Activated CD8-positive, alpha-beta memory T cell treated with anti-CD3 and anti-CD28 coated beads, Interleukin-2, amount 10 ng/mL, durations not matched to agents 7 days and 5 days (primary cell): ENCODE measurements around the gene TSC22D3. TPM values are rescaled to one million over a fixed set of nuclear protein-coding genes. Genes with fewer than 3 reads are reported as not detected.
"Not testable (repeated sequence)": the region's sequence is repeated elsewhere in the genome, so short reads cannot be mapped to it uniquely, and the experiment has no call there.

Source experiments
- ATAC-seq: fragments of 150-1000 bp; cut with Tn5 transposase; one replicate; pipeline ENCODE4 v1.10.0; 2021; ENCODE audit warnings: moderate library complexity
- CTCF ChIA-PET: fragments of 350-600 bp; sonication (Branson Sonifier 250); formaldehyde crosslinking; loops from one replicate; lab custom pipeline; 2021; ENCODE audit warnings: antibody characterized with exemption; lab: Charles Lee
- DNase-seq: peaks from one replicate; pipeline ENCODE4 v3.0.0-alpha.2; 2020
- H3K27ac Mint-ChIP-seq: one replicate; pipeline ENCODE4 v1.8.0; 2021; ENCODE audit warnings: mild to moderate bottlenecking, mixed read lengths
- H3K27me3 Mint-ChIP-seq: one replicate; pipeline ENCODE4 v1.8.0; 2021; ENCODE audit warnings: mixed read lengths
- H3K36me3 Mint-ChIP-seq: one replicate; pipeline ENCODE4 v1.8.0; 2021; ENCODE audit warnings: mild to moderate bottlenecking, mixed read lengths
- H3K4me1 Mint-ChIP-seq: one replicate; pipeline ENCODE4 v1.8.0; 2021; ENCODE audit warnings: mixed read lengths
- H3K4me3 Mint-ChIP-seq: one replicate; pipeline ENCODE4 v1.8.0; 2021; ENCODE audit warnings: mild to moderate bottlenecking, moderate library complexity, mixed read lengths
- H3K9me3 Mint-ChIP-seq: one replicate; pipeline ENCODE4 v1.8.0; 2022; ENCODE audit warnings: low read depth, mixed read lengths
- total RNA-seq, 2 experiments: library from RNA; stranded (reverse); gene quantifications; one replicate each; pipeline ENCODE4 v1.2.3, GENCODE V29; 2021

Gene TSC22D3
- total RNA-seq, 2 experiments from 2014 or later, result 37.1 to 57.2 TPM

- CTCF ChIA-PET, result interaction anchor here (5.9 to 11.8 kb wide), 2 partner anchors 41 to 100 kb away, joined by 69 to 261 read pairs; partner anchors contain the start of genes NCBP2L and TSC22D3
- ATAC-seq, result no peak
- no peaks in the 10 kb centered on the region for H3K9me3 Mint-ChIP-seq
- no peaks in the 10 kb centered on the region for H3K36me3 Mint-ChIP-seq
- peak overlapping the region; percentile 92 for H3K27ac Mint-ChIP-seq
- peak overlapping the region; percentile 80 for H3K4me3 Mint-ChIP-seq
- peaks cover 67% of the 10 kb centered on the region for H3K4me1 Mint-ChIP-seq
- DNase-seq, result no peak
- H3K27me3 Mint-ChIP-seq, result no peaks in the 10 kb centered on the region
These were observed 99.6 kb downstream of the TSC22D3 start for GRCh38 chrX:107675823-107676555.

GRCh38 chrX:107675365-107675654 lies 100.3 kb downstream of the TSC22D3 start:
- Mint-ChIP-seq H3K27me3 (no peaks in the 10 kb centered on the region), H3K9me3 (no peaks in the 10 kb centered on the region), H3K27ac (peak overlapping the region; percentile 92), H3K4me1 (peaks cover 66% of the 10 kb centered on the region), H3K4me3 (peak overlapping the region; percentile 80), H3K36me3 (no peaks in the 10 kb centered on the region)
- ATAC-seq (no peak), DNase-seq (no peak)
- CTCF ChIA-PET, result interaction anchor here (5.9 to 11.8 kb wide), 2 partner anchors 41 to 100 kb away, joined by 69 to 261 read pairs; partner anchors contain the start of genes NCBP2L and TSC22D3

- Mint-ChIP-seq H3K27me3 (no peaks in the 10 kb centered on the region), H3K9me3 (no peaks in the 10 kb centered on the region), H3K4me3 (peak overlapping the region; percentile 80), H3K36me3 (no peaks in the 10 kb centered on the region), H3K27ac (peak overlapping the region; percentile 92), H3K4me1 (peaks cover 61% of the 10 kb centered on the region)
- DNase-seq (peak; percentile 54), ATAC-seq (peak; percentile 6)
- CTCF ChIA-PET, result interaction anchor here (2.0 to 11.8 kb wide), 5 partner anchors 15 to 101 kb away, joined by 7 to 261 read pairs (median 27); partner anchors contain the start of genes NCBP2L and TSC22D3
These were observed 100.9 kb downstream of the TSC22D3 start for GRCh38 chrX:107674480-107675364.

GRCh38 chrX:107673933-107674479 lies 101.6 kb downstream of the TSC22D3 start:
- Mint-ChIP-seq H3K4me3 (peak overlapping the region; percentile 80), H3K27me3 (no peaks in the 10 kb centered on the region), H3K27ac (peak overlapping the region; percentile 92), H3K36me3 (no peaks in the 10 kb centered on the region), H3K9me3 (no peaks in the 10 kb centered on the region), H3K4me1 (peaks cover 56% of the 10 kb centered on the region)
- ATAC-seq (peak; percentile 65), DNase-seq (peak; percentile 94)
- CTCF ChIA-PET, result interaction anchor here (1.4 to 11.8 kb wide), 8 partner anchors 14 to 102 kb away, joined by 3 to 261 read pairs (median 10); partner anchors contain the start of genes NCBP2L and TSC22D3

GRCh38 chrX:107673431-107673830 lies 102.2 kb downstream of the TSC22D3 start:
- Mint-ChIP-seq H3K27ac (peak overlapping the region; percentile 92), H3K9me3 (no peaks in the 10 kb centered on the region), H3K36me3 (no peaks in the 10 kb centered on the region), H3K4me3 (peak overlapping the region; percentile 48), H3K27me3 (no peaks in the 10 kb centered on the region), H3K4me1 (peaks cover 50% of the 10 kb centered on the region)
- CTCF ChIA-PET, result interaction anchor here (0.6 to 11.8 kb wide), 15 partner anchors 14 to 105 kb away, joined by 3 to 261 read pairs (median 5); partner anchors contain the start of genes NCBP2L and TSC22D3
- DNase-seq, result no peak
- peak; percentile 10 for ATAC-seq

- Mint-ChIP-seq H3K36me3 (no peaks in the 10 kb centered on the region), H3K9me3 (no peaks in the 10 kb centered on the region), H3K4me3 (peak overlapping the region; percentile 48), H3K27me3 (no peaks in the 10 kb centered on the region), H3K27ac (peak overlapping the region; percentile 92), H3K4me1 (peaks cover 45% of the 10 kb centered on the region)
- peak; percentile 84 for DNase-seq
- CTCF ChIA-PET, result interaction anchor here (0.6 to 11.8 kb wide), 18 partner anchors 13 to 106 kb away, joined by 3 to 261 read pairs (median 4); partner anchors contain the start of genes NCBP2L and TSC22D3
- ATAC-seq, result peak; percentile 41
These were observed 102.6 kb downstream of the TSC22D3 start for GRCh38 chrX:107672955-107673378.

- CTCF ChIA-PET, result interaction anchor here (1.1 to 11.8 kb wide), 3 partner anchors 9 to 104 kb away, joined by 6 to 261 read pairs (median 69); partner anchors contain the start of genes NCBP2L and TSC22D3
- not testable (repeated sequence) for H3K27me3 Mint-ChIP-seq, H3K9me3 Mint-ChIP-seq, H3K4me3 Mint-ChIP-seq, ATAC-seq, H3K27ac Mint-ChIP-seq, H3K36me3 Mint-ChIP-seq, DNase-seq
- H3K4me1 Mint-ChIP-seq, result peaks cover 35% of the 10 kb centered on the region
These were observed 104.3 kb downstream of the TSC22D3 start for GRCh38 chrX:107671256-107671655.

GRCh38 chrX:107669885-107670628 lies 105.5 kb downstream of the TSC22D3 start:
- CTCF ChIA-PET, result interaction anchor here (1.0 to 11.8 kb wide), 5 partner anchors 8 to 106 kb away, joined by 3 to 261 read pairs (median 6); partner anchors contain the start of genes NCBP2L and TSC22D3
- ATAC-seq, result no peak
- H3K36me3 Mint-ChIP-seq, result peaks cover 5% of the 10 kb centered on the region

GRCh38 chrX:107669261-107669660 lies 106.3 kb downstream of the TSC22D3 start:
- Mint-ChIP-seq H3K27ac (no peak overlapping the region), H3K4me1 (peaks cover 18% of the 10 kb centered on the region), H3K4me3 (no peak overlapping the region), H3K27me3 (no peaks in the 10 kb centered on the region), H3K9me3 (no peaks in the 10 kb centered on the region), H3K36me3 (peaks cover 5% of the 10 kb centered on the region)
- ATAC-seq, result no peak
- CTCF ChIA-PET, result interaction anchor here (3.5 to 11.8 kb wide), 2 partner anchors 47 to 107 kb away, joined by 15 to 261 read pairs; partner anchors contain the start of genes NCBP2L and TSC22D3
- no peak for DNase-seq

More at GRCh38 chrX:107669885-107670628, 105.5 kb downstream of the TSC22D3 start:
- no peak for DNase-seq
- H3K4me3 Mint-ChIP-seq, result no peak overlapping the region
- H3K27ac Mint-ChIP-seq, result no peak overlapping the region
- H3K9me3 Mint-ChIP-seq, result no peaks in the 10 kb centered on the region
- no peaks in the 10 kb centered on the region for H3K27me3 Mint-ChIP-seq
- peaks cover 26% of the 10 kb centered on the region for H3K4me1 Mint-ChIP-seq

GRCh38 chrX:107668710-107669109 lies 106.9 kb downstream of the TSC22D3 start:
- not testable (repeated sequence) for DNase-seq, H3K27me3 Mint-ChIP-seq, ATAC-seq, H3K36me3 Mint-ChIP-seq, H3K9me3 Mint-ChIP-seq, H3K27ac Mint-ChIP-seq, H3K4me3 Mint-ChIP-seq
- H3K4me1 Mint-ChIP-seq, result peaks cover 14% of the 10 kb centered on the region
- CTCF ChIA-PET, result interaction anchor here (3.5 to 11.8 kb wide), 2 partner anchors 48 to 108 kb away, joined by 15 to 261 read pairs; partner anchors contain the start of genes NCBP2L and TSC22D3

GRCh38 chrX:107667426-107667825 lies 108.2 kb downstream of the TSC22D3 start:
- peaks cover 5% of the 10 kb centered on the region for H3K36me3 Mint-ChIP-seq
- no peak for DNase-seq
- CTCF ChIA-PET, result interaction anchor here (3.5 kb wide), 1 partner anchor 109 kb away, joined by 15 read pairs; the partner anchor contains the start of genes NCBP2L and TSC22D3
- ATAC-seq, result no peak
- no peaks in the 10 kb centered on the region for H3K27me3 Mint-ChIP-seq
- no peak overlapping the region for H3K27ac Mint-ChIP-seq
- no peak overlapping the region for H3K4me3 Mint-ChIP-seq
- H3K9me3 Mint-ChIP-seq, result no peaks in the 10 kb centered on the region
- H3K4me1 Mint-ChIP-seq, result peaks cover 4% of the 10 kb centered on the region

- peaks cover 5% of the 10 kb centered on the region for H3K36me3 Mint-ChIP-seq
- CTCF ChIA-PET, result interaction anchor here (3.5 kb wide), 1 partner anchor 109 kb away, joined by 15 read pairs; the partner anchor contains the start of genes NCBP2L and TSC22D3
- no peak for ATAC-seq
- DNase-seq, result no peak
- H3K4me3 Mint-ChIP-seq, result no peak overlapping the region
- H3K9me3 Mint-ChIP-seq, result no peaks in the 10 kb centered on the region
- peaks cover 4% of the 10 kb centered on the region for H3K4me1 Mint-ChIP-seq
- H3K27ac Mint-ChIP-seq, result no peak overlapping the region
- no peaks in the 10 kb centered on the region for H3K27me3 Mint-ChIP-seq
These were observed 108.7 kb downstream of the TSC22D3 start for GRCh38 chrX:107666931-107667330.
